Left renal cortex interstitium (tissue), 4 donors: Measurements from ENCODE around the gene CRTAP. TPM values are rescaled to one million over a fixed set of nuclear protein-coding genes. Genes with fewer than 3 reads are reported as not detected.
"Not testable (repeated sequence)": the region's sequence is repeated elsewhere in the genome, so short reads cannot be mapped to it uniquely, and the experiment has no call there.

Experiments
- DNase-seq, 4 donors: peaks; one replicate each; pipeline ENCODE4 v3.0.0-alpha.2; 2013; ENCODE audit warnings: low read depth in 4 of 4, low spot score in 2 of 4, missing footprints in 1 of 4
- polyA plus RNA-seq, 4 donors: library from polyadenylated mRNA; unstranded; fragments of 120-200 nt; gene quantifications; one replicate each; pipeline ENCODE4 v1.2.1, GENCODE V29; 2013; ENCODE audit not compliant: insufficient read length in 4 of 4

Gene CRTAP
- polyA plus RNA-seq, 4 donors, result 149 to 192 (median 184) TPM

DNA sequence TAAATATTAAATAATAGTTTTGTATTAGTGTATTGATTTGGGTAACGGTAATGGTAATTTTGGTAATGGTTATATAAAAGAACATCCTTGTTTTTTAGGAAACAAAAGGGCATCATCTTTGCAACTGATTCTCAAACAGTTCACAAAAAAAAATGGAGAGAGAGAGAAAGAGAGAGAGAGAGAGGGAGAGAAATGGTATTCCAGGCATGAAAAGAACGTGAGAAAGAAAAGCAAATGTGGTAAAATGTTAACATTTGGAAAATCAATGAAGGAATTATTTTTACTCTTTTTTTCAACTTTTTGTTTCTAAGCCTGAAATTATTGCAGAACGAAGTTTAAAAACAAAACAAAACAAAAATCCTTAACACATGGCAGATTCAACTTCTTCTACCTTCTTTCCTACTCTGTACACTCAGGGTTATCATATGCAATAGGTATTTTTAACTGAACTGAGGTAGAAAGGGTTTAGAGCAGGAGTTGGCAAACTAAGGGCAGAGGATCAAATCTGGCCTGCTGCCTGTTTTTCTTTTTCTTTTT, 14.6 kb upstream of the CRTAP start:
- DNase-seq, result no peak

DNA sequence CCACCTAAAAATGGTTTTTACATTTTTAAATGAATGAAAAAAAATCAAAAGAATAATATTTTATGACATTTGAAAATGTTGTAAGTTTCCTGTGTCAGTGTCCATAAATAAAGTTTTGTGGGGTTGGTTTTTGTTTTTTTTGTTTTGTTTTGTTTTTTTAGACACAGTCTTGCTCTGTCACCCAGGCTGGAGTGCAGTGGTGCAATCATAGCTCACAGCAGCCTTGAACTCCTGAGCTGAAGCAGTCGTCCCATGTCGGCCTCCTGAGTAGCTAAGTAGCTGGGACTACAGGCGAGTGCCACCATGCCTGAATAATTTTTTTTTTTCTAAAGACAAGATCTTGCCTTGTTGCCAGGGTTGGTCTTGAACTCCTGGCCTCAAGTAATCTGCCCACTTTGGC, 14.1 kb upstream of the CRTAP start:
- no peak for DNase-seq

DNA sequence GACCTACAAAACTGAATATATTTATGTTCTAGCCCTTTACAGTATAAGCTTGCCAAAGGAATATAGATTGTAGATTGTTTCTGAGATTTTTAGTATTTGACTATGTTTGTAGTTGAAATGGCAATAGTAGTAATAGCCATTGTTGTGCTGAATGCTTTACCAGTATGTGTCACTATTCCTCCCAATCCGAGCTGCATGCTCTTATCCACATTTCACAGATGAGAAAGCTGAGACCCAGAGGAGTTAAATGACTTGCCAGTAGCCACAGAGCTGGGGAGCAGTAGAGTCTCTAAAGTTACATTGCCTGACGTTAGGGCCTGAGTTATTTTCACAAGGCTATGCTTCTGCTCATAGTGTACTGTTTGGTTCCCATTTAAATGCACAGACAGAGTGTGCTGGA, 13.6 kb upstream of the CRTAP start:
- DNase-seq, result no peak

DNA sequence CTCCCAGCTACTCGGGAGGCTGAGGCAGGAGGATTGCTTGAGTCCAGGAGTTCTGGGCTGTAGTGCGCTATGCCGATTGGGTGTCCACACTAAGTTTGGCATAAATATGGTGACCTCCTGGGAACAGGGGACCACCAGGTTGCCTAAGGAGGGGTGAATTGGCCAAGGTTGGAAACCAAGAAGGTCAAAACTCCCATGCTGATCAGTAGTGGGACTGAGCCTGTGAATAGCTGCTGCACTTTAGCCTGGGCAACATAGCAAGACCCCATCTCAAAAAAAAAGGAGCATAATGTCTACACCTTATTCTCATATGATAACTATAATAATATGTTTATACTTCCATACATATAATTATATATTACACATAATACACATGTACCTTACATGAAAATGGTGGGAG, 10.8 kb upstream of the CRTAP start:
- no peak for DNase-seq

DNA sequence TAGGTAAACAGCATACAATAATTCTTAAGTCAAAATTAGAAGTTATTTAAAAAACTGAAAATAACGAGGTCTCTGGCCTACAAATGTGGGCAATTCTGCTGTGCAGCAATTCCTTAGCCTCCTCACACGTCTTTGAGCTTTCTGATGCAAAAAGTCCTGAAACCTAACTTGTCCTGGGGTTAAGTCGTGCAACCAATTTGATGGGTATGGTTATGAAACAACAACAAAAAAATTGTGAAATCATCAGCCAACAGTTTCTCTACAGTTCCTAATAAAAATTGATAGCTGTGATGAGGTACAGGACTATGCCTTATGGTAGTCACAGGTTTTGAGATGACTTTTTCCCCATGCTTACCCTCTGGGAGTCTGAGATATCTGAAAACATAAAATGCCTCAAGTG, 10.3 kb upstream of the CRTAP start:
- DNase-seq, result no peak

DNA sequence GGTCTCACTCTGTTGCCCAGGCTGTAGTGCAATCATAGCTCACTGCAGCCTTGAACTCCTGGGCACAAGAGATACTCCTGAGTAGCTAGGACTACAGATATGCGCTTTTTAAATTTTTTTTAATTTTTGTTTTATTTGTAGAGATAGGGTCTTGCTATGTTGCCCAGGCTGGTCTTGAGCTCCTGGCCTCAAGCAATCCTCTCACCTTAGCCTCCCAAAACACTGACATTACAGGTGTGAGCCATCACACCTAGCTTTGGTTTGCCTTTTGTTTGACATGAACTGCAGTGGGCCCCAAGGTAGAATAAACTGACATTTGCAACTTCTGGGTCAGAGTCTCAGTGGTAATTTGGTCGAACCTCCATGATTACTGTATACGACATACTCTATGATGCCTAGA, 9.0 kb upstream of the CRTAP start:
- no peak for DNase-seq

DNA sequence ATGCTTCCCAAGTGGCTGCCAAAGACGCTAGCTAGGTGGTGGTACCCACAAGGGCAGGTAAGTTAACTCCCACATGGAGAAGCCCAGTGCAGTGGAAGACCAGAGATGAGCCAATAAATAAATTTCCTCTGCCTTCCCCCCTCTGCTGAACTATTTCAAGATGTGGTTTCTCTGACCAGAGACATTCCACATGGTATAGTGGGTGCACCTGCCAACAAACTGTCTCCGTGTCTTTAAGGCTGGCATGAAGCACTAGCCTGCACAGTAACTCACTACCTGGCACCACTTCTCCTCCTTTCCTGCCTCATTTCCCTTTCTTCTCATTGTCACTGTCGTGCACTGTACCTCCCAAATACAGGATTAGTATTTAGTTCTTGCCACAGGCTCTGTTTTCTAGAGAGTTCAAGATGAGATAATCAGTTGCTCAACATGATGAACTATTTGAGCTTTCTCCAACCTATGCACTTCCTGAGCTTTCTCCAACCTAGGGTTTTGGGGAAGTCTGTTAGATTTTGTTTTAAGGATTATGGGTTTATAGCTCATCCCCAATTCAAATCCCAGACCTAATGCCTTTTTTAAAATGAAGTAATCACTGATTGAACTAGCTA, 8.4 kb upstream of the CRTAP start:
- DNase-seq, result no peak

DNA sequence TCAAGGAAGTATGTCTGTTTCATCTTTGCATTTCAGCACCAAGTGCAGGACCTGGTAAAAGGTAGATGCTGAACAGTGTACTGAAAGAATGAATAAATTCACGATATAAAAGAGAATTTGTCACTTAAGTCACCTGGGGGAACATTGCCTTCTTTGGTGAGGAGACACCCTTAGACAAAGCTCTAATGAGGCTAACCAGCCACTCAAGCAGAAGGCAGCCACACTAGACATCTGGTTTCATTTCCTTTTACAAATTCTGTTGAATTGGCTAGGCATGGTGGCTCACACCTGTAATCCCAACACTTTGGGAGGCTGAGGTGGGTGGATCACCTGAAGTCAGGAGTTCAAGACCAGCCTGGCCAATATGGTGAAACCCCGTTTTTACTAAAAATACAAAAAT, 7.0 kb upstream of the CRTAP start:
- not testable (repeated sequence) for DNase-seq

DNA sequence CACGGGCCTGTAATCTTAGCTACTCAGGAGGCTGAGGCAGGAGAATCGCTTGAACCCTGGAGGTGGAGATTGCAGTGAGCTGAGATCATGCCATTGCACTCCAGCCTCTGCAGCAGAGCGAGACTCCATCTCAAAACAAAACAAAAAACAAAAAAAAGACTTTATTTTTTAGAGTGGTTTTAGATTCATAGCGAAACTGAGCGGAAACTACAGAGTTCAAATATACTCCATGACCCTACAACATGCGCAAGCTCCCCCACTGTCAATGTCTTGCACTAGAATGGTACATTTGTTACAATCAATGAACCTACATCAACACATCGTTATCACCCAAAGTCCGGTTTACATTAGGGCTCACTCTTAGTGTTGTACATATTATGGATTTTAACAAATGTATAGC, 2.2 kb upstream of the CRTAP start:
- DNase-seq, result no peak

DNA sequence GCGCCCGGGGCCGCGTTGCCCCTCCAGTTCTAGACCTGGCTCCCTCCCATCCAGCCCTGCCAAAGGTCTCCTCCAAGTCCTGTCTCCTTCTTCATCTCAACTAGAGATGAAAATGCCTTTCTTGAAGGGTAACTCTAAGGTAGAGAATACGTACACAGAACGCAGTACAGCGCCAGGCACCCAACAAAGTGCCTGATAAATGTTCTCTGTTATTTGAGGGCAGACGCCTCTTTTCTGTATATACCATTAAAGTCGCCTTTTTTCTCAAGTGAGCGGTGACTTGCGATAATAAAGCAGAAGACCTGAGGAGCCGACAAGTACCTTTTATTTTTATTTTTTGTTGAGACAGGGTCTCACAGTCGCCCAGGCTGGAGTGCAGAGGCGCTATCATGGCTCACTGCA, 809 bp downstream of the CRTAP start:
- no peak for DNase-seq

DNA sequence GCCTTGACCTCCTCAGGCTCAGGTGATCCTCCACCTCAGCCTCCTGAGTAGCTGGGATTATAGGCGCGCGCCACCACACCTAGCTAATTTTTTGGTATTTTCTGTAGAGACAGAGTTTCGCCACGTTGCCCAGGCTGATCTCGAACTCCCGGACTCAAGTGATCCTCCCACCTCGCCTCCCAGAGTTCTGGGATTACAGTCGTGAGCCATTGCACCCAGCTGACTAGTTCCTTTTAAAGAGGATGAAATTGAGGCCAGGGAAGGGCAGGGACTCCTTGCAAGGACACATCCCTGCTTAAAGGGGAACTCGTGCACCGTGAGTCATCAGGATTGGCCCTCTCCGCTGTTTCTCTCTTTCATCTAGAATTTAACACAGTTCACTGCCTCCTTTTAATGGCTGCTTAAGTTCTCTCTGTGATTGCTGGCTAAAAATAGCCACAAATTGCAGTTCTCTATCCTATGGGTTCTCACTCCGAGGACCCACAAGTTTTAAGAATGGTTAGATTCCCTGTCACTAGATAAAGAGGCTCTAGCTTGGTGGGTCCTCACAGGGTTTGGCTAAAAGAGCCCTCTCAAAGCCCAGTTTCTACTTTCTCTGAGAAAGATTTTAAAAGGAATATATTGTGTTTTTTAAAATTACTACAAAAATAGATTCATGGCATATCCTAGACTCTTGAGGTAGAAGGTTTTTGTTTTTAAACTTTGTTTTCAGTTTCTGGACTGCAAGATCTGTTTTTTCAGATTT, 1.4 kb downstream of the CRTAP start:
- DNase-seq, result peak in 1 of 4 donors; percentile 23

DNA sequence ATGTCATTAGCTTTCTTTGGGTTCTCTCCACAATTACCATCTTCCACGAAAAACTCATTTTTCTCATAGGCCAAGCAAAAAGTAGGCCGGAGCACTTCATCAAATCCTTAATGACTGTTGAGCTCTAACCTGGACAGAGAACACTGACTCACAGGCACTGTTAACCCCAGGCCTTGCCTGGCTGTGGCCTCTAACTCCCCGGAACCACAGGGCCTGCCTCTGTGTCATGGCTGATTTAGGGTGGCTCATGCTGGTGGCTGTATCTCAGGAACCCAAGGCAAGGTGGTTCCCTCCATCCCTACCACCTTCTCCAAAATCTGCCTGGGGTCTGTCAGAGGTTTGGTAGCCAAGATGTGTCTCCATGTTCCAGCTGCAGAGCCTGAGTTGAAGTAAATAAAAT, 3.6 kb downstream of the CRTAP start:
- no peak for DNase-seq

DNA sequence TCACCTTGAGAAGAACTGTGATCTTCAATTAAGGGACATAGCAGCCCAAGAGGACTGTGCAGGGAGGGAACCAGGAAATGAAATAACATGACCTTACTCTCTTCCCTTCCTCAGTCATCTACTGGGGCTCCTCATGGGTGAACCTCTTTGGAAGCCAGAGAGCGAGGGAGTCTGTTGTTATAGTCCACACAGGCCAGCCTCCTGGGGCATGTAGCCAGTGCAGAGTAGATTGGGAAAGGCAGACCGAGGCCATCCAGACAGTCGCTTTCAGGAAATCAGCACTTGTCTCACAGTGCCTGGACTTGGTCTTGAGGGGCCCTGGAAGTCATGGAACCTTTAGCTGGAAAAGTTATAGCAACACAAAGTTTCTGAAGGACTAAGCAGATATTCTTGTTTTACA, 6.1 kb downstream of the CRTAP start:
- no peak for DNase-seq

DNA sequence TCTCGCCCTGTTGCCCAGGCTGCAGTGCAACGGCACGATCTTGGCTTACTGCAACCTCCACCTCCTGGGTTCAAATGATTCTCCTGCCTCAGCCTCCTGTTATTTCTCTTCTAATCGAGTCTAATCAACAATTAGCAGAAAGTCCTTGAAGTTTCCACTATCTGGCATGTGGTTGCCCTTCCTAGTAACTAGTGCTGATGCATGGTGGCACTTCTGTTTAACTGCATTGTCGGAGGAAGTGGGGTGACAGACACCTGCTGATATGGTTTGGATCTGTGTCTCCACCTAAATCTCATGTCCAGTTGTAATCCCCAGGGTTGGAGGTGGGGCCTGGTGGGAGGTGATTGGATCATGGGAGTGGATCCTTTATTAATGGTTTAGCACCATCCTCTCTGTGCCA, 9.2 kb downstream of the CRTAP start:
- DNase-seq, result no peak

DNA sequence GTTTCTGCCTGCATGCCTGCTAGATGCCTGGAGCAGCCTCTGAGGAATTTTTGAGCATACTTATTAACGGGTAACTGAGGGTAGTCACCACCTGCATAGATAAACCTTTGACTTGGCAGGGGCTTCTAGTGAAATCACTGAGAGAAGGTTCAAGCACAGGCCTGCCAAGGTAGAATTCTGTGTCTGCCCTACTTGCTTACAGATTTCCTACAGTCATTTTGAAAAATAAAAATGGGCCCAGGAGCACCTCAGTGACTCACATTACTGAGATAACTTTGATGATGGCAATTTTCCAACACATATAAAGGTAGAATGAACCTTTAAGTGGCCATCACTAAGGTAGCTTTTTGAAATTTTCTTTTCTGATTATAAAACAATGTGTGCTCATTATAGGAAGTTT, 10.8 kb downstream of the CRTAP start:
- DNase-seq, result no peak

DNA sequence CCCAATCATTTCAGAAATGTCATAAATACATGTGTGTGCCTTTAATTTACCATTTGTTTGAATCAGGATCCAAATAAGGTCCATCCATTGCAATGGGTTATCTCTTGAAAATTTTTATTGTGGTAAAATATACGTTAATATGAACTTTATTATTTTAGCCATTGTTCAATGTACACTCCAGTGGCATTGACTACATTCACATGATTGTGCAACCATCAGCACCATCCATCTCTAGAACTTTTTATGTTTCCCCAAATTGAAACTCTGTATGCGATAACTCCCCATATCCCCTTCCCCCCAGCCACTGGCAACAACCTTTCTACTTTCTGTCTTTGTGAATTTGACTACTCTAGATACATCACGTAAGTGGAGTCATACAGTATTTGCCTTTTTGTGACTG, 12.0 kb downstream of the CRTAP start:
- no peak for DNase-seq

DNA sequence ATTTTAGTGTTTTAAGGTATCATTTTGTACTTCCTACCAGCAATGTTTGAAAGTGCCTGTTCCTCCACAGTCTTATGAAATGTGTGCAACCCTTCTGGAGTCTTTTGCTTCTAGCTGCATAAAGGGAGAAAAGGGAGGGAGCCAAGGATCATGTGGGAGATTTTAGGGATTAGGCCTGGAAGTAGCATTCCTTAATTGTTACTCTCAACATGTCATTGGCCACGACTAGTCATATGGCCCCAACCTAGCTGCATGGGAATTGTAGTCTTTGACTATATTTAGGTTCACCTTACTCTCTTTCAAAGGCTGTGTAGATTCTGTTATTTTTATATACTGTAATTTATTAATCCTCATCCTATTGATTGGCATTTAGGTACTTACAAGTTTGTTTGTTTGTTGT, 14.9 kb downstream of the CRTAP start:
- no peak for DNase-seq

DNA sequence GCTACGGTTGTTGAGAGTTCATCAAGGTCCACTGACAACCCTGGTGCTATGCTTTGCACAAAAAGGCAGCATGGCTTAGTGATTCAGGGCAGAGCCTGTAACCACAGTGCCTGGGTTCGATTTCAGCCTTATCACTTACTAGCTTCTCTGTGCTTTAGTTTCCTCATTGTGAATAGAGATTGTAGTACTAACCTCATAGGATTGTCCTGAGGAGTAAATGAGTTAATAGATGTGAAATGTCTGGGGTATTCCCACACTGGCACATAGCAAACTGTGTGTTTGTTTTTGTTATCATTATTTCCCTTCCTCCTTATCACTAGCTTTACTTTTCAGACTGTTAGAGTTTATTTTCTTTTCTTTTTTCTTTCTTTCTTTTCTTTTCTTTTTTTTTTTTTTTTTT, 16.3 kb downstream of the CRTAP start:
- no peak for DNase-seq

DNA sequence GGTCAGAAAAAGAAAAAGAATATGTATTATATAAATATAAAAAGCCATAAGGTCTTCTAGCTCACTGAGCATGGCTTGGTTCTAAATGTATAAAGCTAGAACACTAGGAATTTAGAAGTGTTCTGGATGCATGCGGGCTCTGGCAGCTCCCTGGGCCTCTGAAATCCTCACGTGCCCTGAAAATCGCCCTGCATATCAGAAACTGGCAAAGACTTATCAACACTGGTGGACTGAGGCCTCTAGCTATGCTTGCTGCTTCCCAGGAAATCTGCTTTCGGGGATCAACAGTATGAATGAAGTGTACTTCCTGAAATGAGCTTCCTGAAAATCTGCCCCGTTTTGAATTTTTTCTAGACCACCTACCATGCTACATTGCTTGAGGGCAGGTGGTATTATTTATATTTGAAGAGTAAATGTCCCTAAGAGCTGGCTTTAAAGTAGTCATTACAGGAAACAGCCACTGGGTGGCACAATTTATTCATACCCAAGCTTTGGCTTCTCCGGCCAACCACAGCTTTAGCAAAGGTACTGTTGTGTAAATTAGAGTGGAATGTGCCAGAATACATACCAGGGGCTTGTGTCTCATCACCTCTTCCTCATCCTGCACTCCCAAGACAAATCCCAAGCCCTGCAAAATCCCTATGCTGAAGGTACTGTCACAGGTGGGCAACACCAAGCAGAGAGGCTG, 17.7 kb downstream of the CRTAP start:
- DNase-seq, result peak in 2 of 4 donors; percentile 31 to 49

DNA sequence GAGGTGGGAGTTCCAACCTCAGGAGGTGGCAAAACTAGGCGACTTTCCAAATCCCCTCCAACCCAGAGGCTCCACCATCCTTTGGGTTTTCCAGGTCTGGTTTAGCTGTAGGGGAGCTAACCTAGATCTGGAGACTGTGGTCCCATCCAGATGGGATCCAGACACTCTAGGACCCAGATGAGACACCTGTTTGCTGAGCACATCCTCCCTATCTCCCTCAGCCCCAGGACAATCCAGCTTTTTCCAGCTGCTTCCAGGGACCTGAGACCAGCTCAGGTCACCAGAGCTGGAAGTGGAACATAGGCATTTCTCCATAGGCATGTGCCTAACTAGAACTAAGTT, 18.2 kb downstream of the CRTAP start:
- no peak for DNase-seq

DNA sequence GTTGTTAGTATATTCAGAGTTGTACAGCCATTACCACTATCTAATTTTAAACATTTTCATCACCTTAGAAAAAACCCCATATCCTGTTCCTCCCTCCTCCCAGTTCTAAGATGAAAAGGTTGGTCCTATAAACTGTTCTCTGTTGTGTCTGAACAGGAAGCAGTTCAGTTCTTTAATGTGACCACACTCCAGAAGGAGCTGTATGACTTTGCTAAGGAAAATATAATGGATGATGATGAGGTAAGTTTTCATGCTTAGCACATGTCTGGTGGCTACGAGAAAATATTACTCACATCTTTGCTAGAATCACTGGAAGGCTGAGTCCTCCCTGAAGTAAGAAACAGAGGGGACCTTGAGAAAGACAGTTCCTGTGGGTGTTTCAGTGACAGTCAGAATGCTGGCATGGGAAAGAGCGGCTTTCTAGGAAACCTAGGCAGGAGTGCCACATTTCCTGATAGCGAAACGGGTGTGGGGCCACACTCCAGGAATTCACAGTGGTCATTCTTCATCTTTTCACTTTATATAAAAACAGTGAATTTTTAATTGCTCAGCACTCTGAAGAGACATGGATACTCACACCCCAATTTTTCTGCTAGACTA, 20.3 kb downstream of the CRTAP start:
- DNase-seq, result no peak

DNA sequence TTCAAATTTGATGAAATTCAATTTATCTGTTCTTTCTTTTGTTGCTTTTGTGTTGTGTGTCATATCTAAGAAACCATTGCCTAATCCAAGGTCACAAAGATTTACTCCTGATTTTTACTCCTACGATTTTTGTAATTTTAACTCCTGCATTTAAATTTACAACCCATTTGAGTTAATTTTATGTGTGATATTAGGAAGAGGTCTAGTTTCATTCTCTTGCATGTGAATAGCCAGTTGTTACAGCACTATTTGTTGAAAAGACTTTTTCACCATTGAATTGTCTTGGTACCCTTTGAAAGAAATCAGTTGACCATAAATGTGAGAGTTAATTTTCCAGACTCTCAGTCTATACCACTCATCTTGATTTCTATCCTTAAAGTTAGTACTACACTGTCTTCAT, 23.9 kb downstream of the CRTAP start:
- DNase-seq, result no peak
